ENCODE results near the gene KIFAP3.

Gene KIFAP3

GRCh38 chr1:169995993-169996392, 78.5 kb downstream of the KIFAP3 start:
- TF ChIP-seq, protein P1, sequence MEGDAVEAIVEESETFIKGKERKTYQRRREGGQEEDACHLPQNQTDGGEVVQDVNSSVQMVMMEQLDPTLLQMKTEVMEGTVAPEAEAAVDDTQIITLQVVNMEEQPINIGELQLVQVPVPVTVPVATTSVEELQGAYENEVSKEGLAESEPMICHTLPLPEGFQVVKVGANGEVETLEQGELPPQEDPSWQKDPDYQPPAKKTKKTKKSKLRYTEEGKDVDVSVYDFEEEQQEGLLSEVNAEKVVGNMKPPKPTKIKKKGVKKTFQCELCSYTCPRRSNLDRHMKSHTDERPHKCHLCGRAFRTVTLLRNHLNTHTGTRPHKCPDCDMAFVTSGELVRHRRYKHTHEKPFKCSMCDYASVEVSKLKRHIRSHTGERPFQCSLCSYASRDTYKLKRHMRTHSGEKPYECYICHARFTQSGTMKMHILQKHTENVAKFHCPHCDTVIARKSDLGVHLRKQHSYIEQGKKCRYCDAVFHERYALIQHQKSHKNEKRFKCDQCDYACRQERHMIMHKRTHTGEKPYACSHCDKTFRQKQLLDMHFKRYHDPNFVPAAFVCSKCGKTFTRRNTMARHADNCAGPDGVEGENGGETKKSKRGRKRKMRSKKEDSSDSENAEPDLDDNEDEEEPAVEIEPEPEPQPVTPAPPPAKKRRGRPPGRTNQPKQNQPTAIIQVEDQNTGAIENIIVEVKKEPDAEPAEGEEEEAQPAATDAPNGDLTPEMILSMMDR (IDR thresholded peaks at IDR 0.05) = no peak
- Histone ChIP-seq H3K4me1 (no peaks in the 10 kb centered on the region), H3K9me3 (ENCODE audit: control insufficient read depth, low read length) (no peaks in the 10 kb centered on the region), H3K4me3 (ENCODE audit: low read depth, low read length) (no peak overlapping the region), H3K27me3 (ENCODE audit: control insufficient read depth, insufficient read depth, low read length) (no peaks in the 10 kb centered on the region), H3K27ac (no peak overlapping the region), H3K9ac (no peak overlapping the region), H3K36me3 (ENCODE audit: control insufficient read depth, insufficient read depth, low read length) (no peaks in the 10 kb centered on the region), H3K79me2 (no peaks in the 10 kb centered on the region), H2AFZ (no peak overlapping the region), H3K4me2 (ENCODE audit: low read length) (no peak overlapping the region)

- no peak overlapping the region for H2AFZ ChIP-seq
- no peaks in the 10 kb centered on the region for H3K4me1 ChIP-seq
- H3K79me2 ChIP-seq = no peaks in the 10 kb centered on the region
- H3K27ac ChIP-seq = no peak overlapping the region
- H3K4me3 ChIP-seq (ENCODE audit: low read depth, low read length) = no peak overlapping the region
- TF ChIP-seq, protein P1 (IDR thresholded peaks at IDR 0.05) = no peak
- no peak overlapping the region for H3K9ac ChIP-seq
- H3K4me2 ChIP-seq (ENCODE audit: low read length) = no peak overlapping the region
- no peaks in the 10 kb centered on the region for H3K9me3 ChIP-seq (ENCODE audit: control insufficient read depth, low read length)
- H3K27me3 ChIP-seq (ENCODE audit: control insufficient read depth, insufficient read depth, low read length) = no peaks in the 10 kb centered on the region
- no peaks in the 10 kb centered on the region for H3K36me3 ChIP-seq (ENCODE audit: control insufficient read depth, insufficient read depth, low read length)
Measured at GRCh38 chr1:169989246-169989645, 85.2 kb downstream of the KIFAP3 start.

DNA sequence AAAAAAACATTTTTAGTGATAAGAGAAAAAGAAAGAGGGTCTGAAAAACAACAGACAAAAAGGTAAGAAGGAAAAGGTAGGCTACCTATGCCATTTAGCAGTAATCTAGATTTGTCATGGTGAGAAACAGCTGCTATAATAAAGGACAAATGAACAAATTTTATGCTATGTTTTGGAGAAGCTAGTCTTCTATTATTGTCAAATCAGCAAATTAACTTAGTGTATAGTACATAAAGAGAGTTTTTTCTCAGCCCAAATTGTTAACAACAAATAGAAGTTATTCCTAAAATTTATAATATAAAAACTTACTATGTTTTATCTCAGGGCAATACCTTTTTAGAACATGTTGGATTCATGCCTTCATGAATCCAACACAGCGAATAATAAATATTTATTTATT, 88.7 kb downstream of the KIFAP3 start:
- H3K4me3 ChIP-seq (ENCODE audit: low read depth, low read length) = no peak overlapping the region
- H3K27ac ChIP-seq = no peak overlapping the region
- no peak overlapping the region for H3K9ac ChIP-seq
- H3K27me3 ChIP-seq (ENCODE audit: control insufficient read depth, insufficient read depth, low read length) = no peaks in the 10 kb centered on the region
- no peak overlapping the region for H3K4me2 ChIP-seq (ENCODE audit: low read length)
- no peak overlapping the region for H2AFZ ChIP-seq
- no peaks in the 10 kb centered on the region for H3K4me1 ChIP-seq
- H3K79me2 ChIP-seq = no peaks in the 10 kb centered on the region
- no peaks in the 10 kb centered on the region for H3K9me3 ChIP-seq (ENCODE audit: control insufficient read depth, low read length)
- TF ChIP-seq, protein P1 (IDR thresholded peaks at IDR 0.05) = no peak
- no peaks in the 10 kb centered on the region for H3K36me3 ChIP-seq (ENCODE audit: control insufficient read depth, insufficient read depth, low read length)

- Histone ChIP-seq H3K27me3 (ENCODE audit: control insufficient read depth, insufficient read depth, low read length) (no peaks in the 10 kb centered on the region), H2AFZ (no peak overlapping the region), H3K4me2 (ENCODE audit: low read length) (no peak overlapping the region), H3K79me2 (no peaks in the 10 kb centered on the region), H3K4me3 (ENCODE audit: low read depth, low read length) (no peak overlapping the region), H3K36me3 (ENCODE audit: control insufficient read depth, insufficient read depth, low read length) (peaks cover 2% of the 10 kb centered on the region), H3K4me1 (no peaks in the 10 kb centered on the region), H3K9me3 (ENCODE audit: control insufficient read depth, low read length) (no peaks in the 10 kb centered on the region), H3K27ac (no peak overlapping the region), H3K9ac (no peak overlapping the region)
- TF ChIP-seq, protein P1 (IDR thresholded peaks at IDR 0.05) = no peak
Measured at GRCh38 chr1:169974067-169974466, 100.4 kb downstream of the KIFAP3 start.

DNA sequence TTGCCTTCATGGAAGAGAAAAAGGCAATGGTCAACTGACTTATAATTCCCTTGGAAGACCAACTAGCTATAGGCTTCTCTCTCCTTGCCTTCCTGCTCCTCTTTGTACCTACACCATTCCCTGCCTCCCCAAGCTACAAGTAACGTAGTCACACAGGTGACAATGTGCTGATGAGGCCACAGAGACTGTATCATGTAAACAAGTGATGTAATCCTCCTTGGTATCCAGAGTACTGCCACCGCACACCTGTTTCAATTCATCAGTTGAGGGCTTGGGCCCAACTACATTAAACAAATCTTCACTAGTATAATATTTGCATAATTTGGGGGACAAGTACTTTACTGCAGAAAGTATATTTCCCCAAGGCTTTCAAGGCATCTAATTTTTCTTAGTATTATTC, 104.4 kb downstream of the KIFAP3 start:
- Histone ChIP-seq H3K4me2 (ENCODE audit: low read length) (no peak overlapping the region), H2AFZ (no peak overlapping the region), H3K9me3 (ENCODE audit: control insufficient read depth, low read length) (no peaks in the 10 kb centered on the region), H3K4me3 (ENCODE audit: low read depth, low read length) (no peak overlapping the region), H3K79me2 (no peaks in the 10 kb centered on the region), H3K27me3 (ENCODE audit: control insufficient read depth, insufficient read depth, low read length) (no peaks in the 10 kb centered on the region), H3K9ac (no peak overlapping the region), H3K36me3 (ENCODE audit: control insufficient read depth, insufficient read depth, low read length) (peaks cover 2% of the 10 kb centered on the region), H3K4me1 (no peaks in the 10 kb centered on the region), H3K27ac (no peak overlapping the region)
- TF ChIP-seq, protein P1 (IDR thresholded peaks at IDR 0.05) = no peak

Data from parathyroid adenoma (tissue), 2 donors.